ENCODE results near the gene NOTO. TPM values are rescaled to one million over a fixed set of nuclear protein-coding genes. Genes with fewer than 3 reads are reported as not detected.
"Not testable (repeated sequence)": the region's sequence is repeated elsewhere in the genome, so short reads cannot be mapped to it uniquely, and the experiment has no call there.

Gene NOTO
- total and polyA plus RNA-seq, 10 of the 15 experiments (the other 5 are each of a cell fraction or from before 2014, with no cell fraction given) = not detected

DNA sequence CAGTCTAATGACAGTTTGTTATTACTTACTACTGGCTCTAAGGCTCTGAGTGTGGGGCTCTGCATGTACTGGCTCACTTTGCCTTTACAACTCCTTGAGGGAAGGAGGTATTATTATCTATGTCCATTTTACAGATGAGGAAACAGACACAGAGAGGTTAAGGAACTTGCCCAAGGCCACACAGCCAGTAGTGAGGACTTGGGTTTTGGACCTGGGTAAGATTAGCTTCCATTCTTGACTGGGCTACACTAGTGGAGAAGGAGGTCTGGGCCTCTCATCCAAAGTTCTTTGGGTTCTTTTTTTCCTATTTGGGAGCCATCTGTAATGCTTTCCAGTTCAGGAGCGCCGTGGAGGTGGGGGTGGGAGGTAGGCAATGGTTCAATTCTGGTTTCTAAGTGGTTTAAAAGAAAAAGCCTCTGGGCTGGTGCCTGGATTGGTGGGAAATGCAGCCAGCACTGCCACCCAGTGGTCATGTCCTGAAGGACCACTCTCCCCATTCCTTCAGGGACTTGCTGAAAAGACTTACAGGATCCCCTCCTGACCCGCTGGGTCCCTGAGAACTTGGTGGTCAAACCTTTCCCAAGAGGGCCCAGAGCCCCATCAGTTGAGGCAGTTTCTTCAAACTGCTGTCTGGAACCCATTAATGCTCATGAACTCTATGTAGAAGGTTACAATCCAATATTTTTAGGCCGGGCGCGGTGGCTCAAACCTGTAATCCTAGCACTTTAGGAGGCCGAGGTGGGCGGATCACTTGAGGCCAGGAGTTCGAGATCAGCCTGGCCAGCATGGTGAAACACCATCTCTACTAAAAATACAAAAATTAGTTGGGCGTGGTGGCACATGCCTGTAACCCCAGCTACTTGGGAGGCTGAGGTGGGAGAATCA is 38.6 kb upstream of the NOTO start:
- no peak overlapping the region for H3K4me2 ChIP-seq (ENCODE audit: control insufficient read depth, insufficient read depth)
- no peaks in the 10 kb centered on the region for H3K36me3 ChIP-seq (ENCODE audit: control insufficient read depth in 2 of 2, insufficient read depth in 2 of 2, low read length in 1 of 2)
- 29% methylated on average over 10 of the region's 10 CpGs for WGBS (ENCODE audit: insufficient coverage, insufficient replicate concordance, low lambda C conversion rate, missing lambda C conversion rate)
- ChIA-PET CTCF (interaction anchor here (0.6 to 2.4 kb wide), 11 partner anchors 13 to 304 kb away, joined by 3 to 12 read pairs (median 4); no protein-coding TSS in a partner anchor), RAD21 (ENCODE audit: unreplicated experiment) (interaction anchor here (0.7 to 2.1 kb wide), 3 partner anchors 76 to 270 kb away, joined by 5 to 7 read pairs (median 6); no protein-coding TSS in a partner anchor), POLR2A (no interaction called here), SMC1A (ENCODE audit: uncharacterized antibody, unreplicated experiment) (interaction anchor here (0.7 to 1.6 kb wide), 5 partner anchors 13 to 164 kb away, joined by 3 to 4 read pairs (median 3); no protein-coding TSS in a partner anchor)
- no TSS peak for BruUV-seq (replicated peaks)
- FAIRE-seq (peak; percentile 54), DNase-seq (ENCODE audit: low read depth, low spot score) (no peak), ATAC-seq (peak; percentile 99)
- H3K9me3 ChIP-seq (replicated peaks; ENCODE audit: control insufficient read depth, insufficient read depth, low read length) = no peaks in the 10 kb centered on the region
- H4K20me1 ChIP-seq (ENCODE audit: control insufficient read depth, insufficient read depth) = no peaks in the 10 kb centered on the region
- intact Hi-C loops (cut with micrococcal nuclease; ENCODE audit: unreplicated experiment) = loop anchor here (1.0 to 5.0 kb wide), 3 partner anchors 78 to 271 kb away; no protein-coding TSS in a partner anchor
- TF ChIP-seq HDAC6 (IDR thresholded peaks at IDR 0.05; ENCODE audit: unreplicated experiment) (no peak), SUZ12 (IDR thresholded peaks at IDR 0.05; ENCODE audit: unreplicated experiment) (no peak), ZNF687 (IDR thresholded peaks at IDR 0.05) (no peak), YY1 (IDR thresholded peaks at IDR 0.05; ENCODE audit: low read depth, low read length) (0 out of 2 replicates have a peak, but pooled peaks have one; percentile 13), SMC3 (IDR thresholded peaks at IDR 0.05; ENCODE audit: borderline replicate concordance, low read length) (peak; percentile 78), RAD21 (IDR thresholded peaks at IDR 0.05; ENCODE audit: insufficient read depth, low read depth, low read length) (peak; percentile 83)
- TF ChIP-seq, protein P1, sequence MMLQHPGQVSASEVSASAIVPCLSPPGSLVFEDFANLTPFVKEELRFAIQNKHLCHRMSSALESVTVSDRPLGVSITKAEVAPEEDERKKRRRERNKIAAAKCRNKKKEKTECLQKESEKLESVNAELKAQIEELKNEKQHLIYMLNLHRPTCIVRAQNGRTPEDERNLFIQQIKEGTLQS (IDR thresholded peaks at IDR 0.05; ENCODE audit: borderline replicate concordance, extremely low read depth, low read depth, low read length) = no peak
- TF ChIP-seq, protein P2, sequence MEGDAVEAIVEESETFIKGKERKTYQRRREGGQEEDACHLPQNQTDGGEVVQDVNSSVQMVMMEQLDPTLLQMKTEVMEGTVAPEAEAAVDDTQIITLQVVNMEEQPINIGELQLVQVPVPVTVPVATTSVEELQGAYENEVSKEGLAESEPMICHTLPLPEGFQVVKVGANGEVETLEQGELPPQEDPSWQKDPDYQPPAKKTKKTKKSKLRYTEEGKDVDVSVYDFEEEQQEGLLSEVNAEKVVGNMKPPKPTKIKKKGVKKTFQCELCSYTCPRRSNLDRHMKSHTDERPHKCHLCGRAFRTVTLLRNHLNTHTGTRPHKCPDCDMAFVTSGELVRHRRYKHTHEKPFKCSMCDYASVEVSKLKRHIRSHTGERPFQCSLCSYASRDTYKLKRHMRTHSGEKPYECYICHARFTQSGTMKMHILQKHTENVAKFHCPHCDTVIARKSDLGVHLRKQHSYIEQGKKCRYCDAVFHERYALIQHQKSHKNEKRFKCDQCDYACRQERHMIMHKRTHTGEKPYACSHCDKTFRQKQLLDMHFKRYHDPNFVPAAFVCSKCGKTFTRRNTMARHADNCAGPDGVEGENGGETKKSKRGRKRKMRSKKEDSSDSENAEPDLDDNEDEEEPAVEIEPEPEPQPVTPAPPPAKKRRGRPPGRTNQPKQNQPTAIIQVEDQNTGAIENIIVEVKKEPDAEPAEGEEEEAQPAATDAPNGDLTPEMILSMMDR (IDR thresholded peaks at IDR 0.05 in 2 of 3, conservative IDR thresholded peaks at IDR 0.05 in 1 of 3; ENCODE audit: control insufficient read depth in 2 of 3, extremely low read depth in 1 of 3, insufficient read depth in 1 of 3, low read depth in 3 of 3, low read length in 3 of 3) = peak; percentile 85 to 91 (median 88)
- no peaks in the 10 kb centered on the region for H3K79me2 ChIP-seq (ENCODE audit: control insufficient read depth, insufficient read depth, low read length)
- H3K4me3 ChIP-seq = no peak overlapping the region
- H3K27me3 ChIP-seq (replicated peaks in 1 of 2; ENCODE audit: control insufficient read depth in 2 of 2, insufficient read depth in 2 of 2, low read length in 1 of 2) = peaks cover 0 to 2% of the 10 kb centered on the region in 2 experiments; a peak in 1 of 4 replicates
- no peak overlapping the region for H2AFZ ChIP-seq (ENCODE audit: control insufficient read depth, low read depth, low read length)
- in situ Hi-C loops (cut with MboI) = loop anchor here (5.0 kb wide), 2 partner anchors 76 to 166 kb away; no protein-coding TSS in a partner anchor
- no peaks in the 10 kb centered on the region for H3K4me1 ChIP-seq (ENCODE audit: control insufficient read depth, insufficient read depth, low read length)
- H3K9ac ChIP-seq (ENCODE audit: control insufficient read depth, insufficient read depth, low read length) = no peak overlapping the region
- H3K27ac ChIP-seq (ENCODE audit: control insufficient read depth, insufficient read depth) = no peak overlapping the region

DNA sequence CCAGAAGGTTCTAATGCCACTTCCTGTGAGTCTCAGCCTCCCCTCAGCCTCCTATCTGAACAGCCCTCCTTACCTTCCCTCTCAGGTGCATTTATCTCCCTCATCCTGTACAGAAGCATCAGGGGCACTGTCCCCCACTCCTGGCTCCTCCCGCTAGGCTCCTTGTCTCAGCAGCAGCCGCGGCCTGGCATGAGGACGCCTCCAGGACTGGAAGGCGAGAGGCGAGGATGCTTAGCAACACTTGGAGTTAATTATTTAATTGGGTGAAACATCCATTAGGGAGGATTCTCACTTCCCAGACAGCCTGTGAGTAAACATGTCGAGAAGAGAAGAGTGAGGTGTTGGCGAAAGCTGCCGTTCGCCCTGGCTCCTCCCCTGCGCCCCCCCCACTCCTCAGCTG is 36.4 kb upstream of the NOTO start:
- POLR2A ChIA-PET; DNase-seq (ENCODE audit: low read depth, low spot score); H3K4me3 ChIP-seq; in situ Hi-C loops (cut with MboI); H3K4me2 ChIP-seq (ENCODE audit: control insufficient read depth, insufficient read depth); RAD21 ChIA-PET (ENCODE audit: unreplicated experiment); BruUV-seq (replicated peaks); H3K9me3 ChIP-seq (replicated peaks; ENCODE audit: control insufficient read depth, insufficient read depth, low read length); SMC1A ChIA-PET (ENCODE audit: uncharacterized antibody, unreplicated experiment); H3K4me1 ChIP-seq (ENCODE audit: control insufficient read depth, insufficient read depth, low read length); H2AFZ ChIP-seq (ENCODE audit: control insufficient read depth, low read depth, low read length); CTCF ChIA-PET; H3K36me3 ChIP-seq (ENCODE audit: control insufficient read depth in 2 of 2, insufficient read depth in 2 of 2, low read length in 1 of 2); ATAC-seq; FAIRE-seq; intact Hi-C loops (cut with micrococcal nuclease; ENCODE audit: unreplicated experiment); H4K20me1 ChIP-seq (ENCODE audit: control insufficient read depth, insufficient read depth); H3K79me2 ChIP-seq (ENCODE audit: control insufficient read depth, insufficient read depth, low read length); H3K27ac ChIP-seq (ENCODE audit: control insufficient read depth, insufficient read depth); H3K9ac ChIP-seq (ENCODE audit: control insufficient read depth, insufficient read depth, low read length); H3K27me3 ChIP-seq (replicated peaks in 1 of 2; ENCODE audit: control insufficient read depth in 2 of 2, insufficient read depth in 2 of 2, low read length in 1 of 2): not testable (repeated sequence)
- WGBS (ENCODE audit: insufficient coverage, insufficient replicate concordance, low lambda C conversion rate, missing lambda C conversion rate) = 53% methylated on average over 6 of the region's 11 CpGs

Measured in GM12878 (cell line).